A673 (cell line): ENCODE results near the gene LAX1. TPM values are rescaled to one million over a fixed set of nuclear protein-coding genes. Genes with fewer than 3 reads are reported as not detected.

Experiments
- BruUV-seq: library from RNA; stranded (reverse); fragments of 400-500 nt; replicated peaks from 2 replicates; lab custom pipeline; 2021; lab: Mats Ljungman, UMichigan
- CTCF ChIA-PET: fragments of 300-600 bp; sonication (Branson Sonifier 250); formaldehyde crosslinking; loops from one replicate; lab custom pipeline; 2022; ENCODE audit warnings: antibody characterized with exemption; lab: Charles Lee
- POLR2A ChIA-PET: fragments of 300-600 bp; sonication (Branson Sonifier 250); formaldehyde crosslinking; loops from one replicate; lab custom pipeline; 2022; ENCODE audit warnings: antibody characterized with exemption; ENCODE audit not compliant: low non-redundant PET; lab: Charles Lee
- DNase-seq: peaks from one replicate; pipeline ENCODE4 v3.0.0-alpha.2; 2015; ENCODE audit warnings: low spot score
- H3K27ac ChIP-seq: fragments of 200-600 bp; sonication (generic); 2 replicates; pipeline ENCODE4 v1.5.1; 2016; ENCODE audit warnings: mixed run types, low read depth, mild to moderate bottlenecking, mixed read lengths, antibody characterized with exemption, low read length; ENCODE audit not compliant: poor library complexity, severe bottlenecking
- H3K27me3 ChIP-seq: fragments of 200-600 bp; sonication (generic); replicated peaks from 2 replicates; pipeline ENCODE4 v1.6.1; 2017; ENCODE audit warnings: mixed run types, low read depth, mild to moderate bottlenecking, mixed read lengths, antibody characterized with exemption, low read length; ENCODE audit not compliant: insufficient read depth, poor library complexity
- H3K36me3 ChIP-seq: fragments of 200-600 bp; sonication (generic); 2 replicates; pipeline ENCODE4 v1.6.1; 2016; ENCODE audit warnings: mixed run types, mild to moderate bottlenecking, mixed read lengths, antibody characterized with exemption, low read length; ENCODE audit not compliant: insufficient read depth, poor library complexity, severe bottlenecking
- H3K4me1 ChIP-seq: fragments of 200-600 bp; sonication (generic); 2 replicates; pipeline ENCODE4 v1.6.1; 2017; ENCODE audit warnings: mixed run types, mild to moderate bottlenecking, mixed read lengths, antibody characterized with exemption, low read length; ENCODE audit not compliant: insufficient read depth, poor library complexity, severe bottlenecking
- H3K4me3 ChIP-seq: fragments of 200-600 bp; sonication (generic); 2 replicates; pipeline ENCODE4 v1.5.1; 2016; ENCODE audit warnings: low read depth, mixed run types, mild to moderate bottlenecking, mixed read lengths, low read length; ENCODE audit not compliant: poor library complexity, severe bottlenecking
- H3K9me3 ChIP-seq: fragments of 200-600 bp; sonication (generic); 2 replicates; pipeline ENCODE4 v1.6.1; 2016; ENCODE audit warnings: mixed run types, low read depth, mild to moderate bottlenecking, mixed read lengths, antibody characterized with exemption, low read length; ENCODE audit not compliant: poor library complexity, severe bottlenecking
- EZH2 ChIP-seq: fragments of 200-600 bp; sonication (generic); IDR thresholded peaks from 2 replicates; pipeline ENCODE4 v1.6.1; 2017; ENCODE audit warnings: borderline replicate concordance, low read depth, mild to moderate bottlenecking, mixed read lengths, antibody characterized with exemption, low read length; ENCODE audit not compliant: poor library complexity, severe bottlenecking
- intact Hi-C: fragments of 100-400 bp; cut with micrococcal nuclease; formaldehyde crosslinking; loops from one replicate; pipeline ENCODE4 v1.10.0; 2022; ENCODE audit not compliant: unreplicated experiment
- total RNA-seq: library from RNA; stranded (reverse); gene quantifications from 2 replicates; pipeline ENCODE4 v1.2.3, GENCODE V29; 2021
- TF ChIP-seq, protein P1 (sequence below): fragments of 300-800, 200-600 bp; sonication (generic); conservative IDR thresholded peaks from 2 replicates; pipeline ENCODE4 v1.5.1; 2017; ENCODE audit warnings: low read depth, mild to moderate bottlenecking, antibody characterized with exemption, low read length, moderate library complexity, mixed read lengths

The LAX1 gene
- total RNA-seq, 1 experiment from 2014 or later, result 0.43 TPM

DNA sequence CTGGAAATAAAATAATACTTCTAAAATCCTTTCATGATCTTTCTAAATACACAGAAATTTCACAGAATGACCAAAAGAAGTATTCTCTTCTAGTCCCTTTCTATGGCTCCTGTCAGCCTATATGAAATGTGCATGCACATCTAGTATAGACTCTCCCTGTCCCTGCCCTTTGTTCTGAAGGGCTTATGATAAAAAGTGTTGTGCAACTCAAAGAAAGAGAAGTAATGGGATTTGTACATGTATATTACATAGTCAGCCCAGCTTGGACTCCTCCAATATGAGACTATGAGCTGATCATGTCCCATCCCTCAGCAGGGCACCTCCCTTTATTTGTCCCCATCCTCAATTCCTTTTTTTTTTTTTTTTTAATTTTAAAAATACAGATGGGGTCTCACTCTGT lies 42.1 kb upstream of the LAX1 start:
- no TSS peak for BruUV-seq
- peaks cover 2% of the 10 kb centered on the region for H3K36me3 ChIP-seq

DNA sequence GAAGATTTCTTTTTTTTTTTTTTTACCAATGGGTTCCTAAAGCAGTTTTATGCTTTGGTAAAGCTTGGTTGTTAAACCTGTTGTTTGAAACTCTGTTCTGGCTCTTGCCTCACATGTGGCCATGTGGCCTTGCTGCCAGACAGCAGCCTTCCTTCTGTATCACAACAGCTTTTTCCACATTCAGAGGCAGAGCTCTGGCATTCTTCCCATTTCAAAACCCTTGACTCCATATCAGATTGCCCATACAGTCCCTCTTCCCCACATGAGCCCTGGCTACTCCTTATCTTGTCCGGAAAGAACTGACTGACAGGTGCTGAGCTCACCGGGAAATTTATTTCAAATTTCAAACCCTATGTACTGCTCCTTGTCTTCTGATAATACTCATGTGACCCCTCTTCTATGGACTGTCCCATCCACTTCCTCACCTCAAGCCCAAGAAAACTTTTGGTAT lies 38.5 kb upstream of the LAX1 start:
- no peak for DNase-seq
- POLR2A ChIA-PET, result no interaction called here
- Histone ChIP-seq H3K27ac (no peak overlapping the region), H3K4me1 (no peaks in the 10 kb centered on the region), H3K9me3 (no peaks in the 10 kb centered on the region), H3K27me3 (no peaks in the 10 kb centered on the region), H3K36me3 (peaks cover 3% of the 10 kb centered on the region), H3K4me3 (no peak overlapping the region)
- CTCF ChIA-PET, result no interaction called here
- no TSS peak for BruUV-seq
- intact Hi-C loops, result loop anchor here (10.0 kb wide), 1 partner anchor 398 kb away; no protein-coding TSS in a partner anchor
- no peak for TF ChIP-seq EZH2
- TF ChIP-seq, protein P1, sequence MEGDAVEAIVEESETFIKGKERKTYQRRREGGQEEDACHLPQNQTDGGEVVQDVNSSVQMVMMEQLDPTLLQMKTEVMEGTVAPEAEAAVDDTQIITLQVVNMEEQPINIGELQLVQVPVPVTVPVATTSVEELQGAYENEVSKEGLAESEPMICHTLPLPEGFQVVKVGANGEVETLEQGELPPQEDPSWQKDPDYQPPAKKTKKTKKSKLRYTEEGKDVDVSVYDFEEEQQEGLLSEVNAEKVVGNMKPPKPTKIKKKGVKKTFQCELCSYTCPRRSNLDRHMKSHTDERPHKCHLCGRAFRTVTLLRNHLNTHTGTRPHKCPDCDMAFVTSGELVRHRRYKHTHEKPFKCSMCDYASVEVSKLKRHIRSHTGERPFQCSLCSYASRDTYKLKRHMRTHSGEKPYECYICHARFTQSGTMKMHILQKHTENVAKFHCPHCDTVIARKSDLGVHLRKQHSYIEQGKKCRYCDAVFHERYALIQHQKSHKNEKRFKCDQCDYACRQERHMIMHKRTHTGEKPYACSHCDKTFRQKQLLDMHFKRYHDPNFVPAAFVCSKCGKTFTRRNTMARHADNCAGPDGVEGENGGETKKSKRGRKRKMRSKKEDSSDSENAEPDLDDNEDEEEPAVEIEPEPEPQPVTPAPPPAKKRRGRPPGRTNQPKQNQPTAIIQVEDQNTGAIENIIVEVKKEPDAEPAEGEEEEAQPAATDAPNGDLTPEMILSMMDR, result no peak

More for the DNA sequence above, 42.1 kb upstream of the LAX1 start:
- H3K27ac ChIP-seq, result no peak overlapping the region
- intact Hi-C loops, result loop anchor here (10.0 kb wide), 1 partner anchor 402 kb away; no protein-coding TSS in a partner anchor
- DNase-seq, result no peak
- ChIA-PET POLR2A (interaction anchor here (0.7 kb wide), 1 partner anchor 12 kb away, joined by 3 read pairs; no protein-coding TSS in a partner anchor), CTCF (no interaction called here)
- no peaks in the 10 kb centered on the region for H3K27me3 ChIP-seq
- no peak overlapping the region for H3K4me3 ChIP-seq
- TF ChIP-seq EZH2, result no peak
- TF ChIP-seq, protein P1, result no peak
- H3K4me1 ChIP-seq, result no peaks in the 10 kb centered on the region
- H3K9me3 ChIP-seq, result no peaks in the 10 kb centered on the region

DNA sequence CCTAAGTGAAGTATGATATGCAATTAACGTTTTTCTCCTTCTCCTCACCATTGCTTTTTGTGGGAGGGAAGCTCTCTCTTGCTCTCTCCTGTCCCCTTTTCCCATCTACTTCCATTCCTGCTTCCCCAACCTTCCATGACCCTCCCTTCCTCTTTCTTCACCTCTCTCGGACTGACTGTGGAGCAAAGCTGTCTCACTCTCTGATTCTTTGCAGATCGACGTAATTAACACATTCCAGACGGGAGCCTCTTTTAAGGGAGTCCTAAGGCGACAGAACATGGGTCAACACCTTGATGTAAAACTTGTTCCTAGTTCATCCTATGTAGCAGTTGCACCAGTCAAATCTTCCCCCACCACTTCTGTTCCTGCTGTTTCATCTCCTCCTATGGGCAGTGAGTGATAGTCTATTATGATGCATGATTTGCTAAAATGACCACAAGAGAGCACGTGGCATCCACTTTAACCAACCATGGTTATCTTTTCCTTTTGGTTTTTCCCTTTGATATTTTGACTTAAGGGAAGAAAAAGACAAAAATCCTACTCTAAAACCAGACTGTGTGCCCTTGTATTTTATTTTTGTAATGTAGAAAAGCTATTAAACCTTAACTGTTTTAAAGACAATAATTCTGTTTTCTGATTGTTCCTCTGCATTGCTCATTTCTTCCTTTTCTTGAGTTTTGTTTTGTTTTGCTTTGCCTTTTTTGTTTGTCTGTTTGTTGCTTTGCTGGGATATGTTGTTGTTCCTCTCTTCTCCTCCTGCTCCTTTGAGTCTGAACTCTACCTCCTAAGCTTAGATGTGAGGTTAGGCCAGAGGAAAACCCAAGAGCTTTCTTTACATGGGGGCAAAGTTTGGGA lies 31.7 kb upstream of the LAX1 start:
- intact Hi-C loops, result no loop called here
- DNase-seq, result no peak
- no peaks in the 10 kb centered on the region for H3K36me3 ChIP-seq
- no peak overlapping the region for H3K4me3 ChIP-seq
- no peaks in the 10 kb centered on the region for H3K27me3 ChIP-seq
- ChIA-PET CTCF (no interaction called here), POLR2A (no interaction called here)
- no peaks in the 10 kb centered on the region for H3K9me3 ChIP-seq
- TF ChIP-seq, protein P1, result no peak
- TF ChIP-seq EZH2, result no peak
- no TSS peak for BruUV-seq
- no peaks in the 10 kb centered on the region for H3K4me1 ChIP-seq
- H3K27ac ChIP-seq, result no peak overlapping the region
